DMS53 treated with DMSO at 0.1 percent for 48 hours (cell line): ENCODE measurements around the gene FAU.
"Not testable (repeated sequence)": the region's sequence is repeated elsewhere in the genome, so short reads cannot be mapped to it uniquely, and the experiment has no call there.

ENCODE experiments used
- DNase-seq: peaks from one replicate; lab custom pipeline; 2025; ENCODE audit not compliant: unreplicated experiment; lab: John Stamatoyannopoulos, UW

Gene FAU

DNA sequence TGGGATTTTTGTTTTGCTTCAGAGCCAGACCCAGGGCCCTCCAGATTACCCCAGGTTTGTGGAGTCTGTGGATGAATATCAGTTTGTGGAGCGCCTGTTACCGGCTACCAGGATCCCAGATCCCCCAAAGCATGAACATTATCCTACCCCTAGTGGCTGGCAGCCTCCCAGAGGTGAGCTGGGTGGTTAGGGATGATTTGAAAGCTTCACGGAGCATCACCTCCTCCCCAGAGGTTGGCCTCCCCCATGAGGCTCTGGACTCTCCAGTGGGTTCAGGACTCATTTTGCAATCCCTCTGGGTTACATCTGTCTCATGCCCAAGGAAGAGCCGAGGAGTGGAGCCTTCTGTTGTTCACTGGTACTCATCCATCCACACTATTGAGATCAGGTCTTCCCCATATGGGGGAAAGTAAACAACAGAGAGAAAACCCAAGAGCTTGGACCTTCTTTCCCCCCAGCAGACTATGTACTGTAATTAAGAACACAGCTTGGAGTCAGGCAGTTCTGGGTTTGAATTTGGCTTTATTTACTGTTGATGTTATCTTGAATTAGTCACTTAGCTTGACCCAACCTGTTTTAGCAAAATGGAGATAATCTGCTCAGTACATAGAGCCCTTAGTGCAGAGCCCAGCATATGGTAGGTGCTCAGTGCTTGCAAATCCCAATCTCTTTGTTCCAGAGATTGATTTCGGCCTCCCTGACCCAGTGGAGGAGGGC, 2.7 kb upstream of the FAU start:
- no peak for DNase-seq

DNA sequence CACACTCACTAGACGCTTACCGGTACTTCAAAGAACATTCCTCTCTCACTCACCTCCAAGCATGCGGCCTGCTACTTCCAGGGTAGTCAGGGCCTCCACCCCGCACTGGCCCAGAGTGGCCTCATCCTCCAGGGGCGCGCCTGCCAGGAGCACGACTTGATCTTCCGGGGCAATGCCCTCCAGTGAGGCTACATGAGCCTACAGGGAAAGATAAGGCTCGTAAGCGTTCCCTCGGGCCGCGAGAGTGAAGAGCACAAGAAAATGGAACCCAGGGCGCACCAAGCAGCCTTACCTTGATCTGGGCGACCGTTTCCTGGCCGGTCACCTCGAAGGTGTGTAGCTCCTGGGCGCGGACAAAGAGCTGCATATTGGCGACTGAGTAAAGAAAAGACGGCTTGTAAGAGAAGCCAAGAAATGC, 478 bp downstream of the FAU start:
- no peak for DNase-seq

DNA sequence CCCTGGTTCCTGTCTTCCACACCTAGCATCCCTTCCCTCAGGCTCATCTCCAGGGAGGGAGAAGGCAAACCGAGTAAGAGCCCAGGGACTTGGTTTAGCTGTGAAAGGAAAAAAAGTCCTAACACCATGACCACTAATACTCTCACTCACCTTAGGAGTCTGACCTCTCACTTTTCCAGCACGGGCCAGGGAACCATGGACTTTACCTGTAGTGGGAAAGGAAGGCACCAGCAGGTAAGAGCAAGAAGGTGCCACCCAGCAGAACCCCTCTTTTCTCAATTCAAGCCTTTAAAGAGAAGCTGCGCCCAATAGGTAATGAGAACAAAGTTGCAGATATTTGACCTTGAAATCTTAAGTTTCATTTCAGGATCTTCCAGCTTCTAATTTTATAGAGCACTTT, 1.1 kb downstream of the FAU start:
- DNase-seq: no peak

DNA sequence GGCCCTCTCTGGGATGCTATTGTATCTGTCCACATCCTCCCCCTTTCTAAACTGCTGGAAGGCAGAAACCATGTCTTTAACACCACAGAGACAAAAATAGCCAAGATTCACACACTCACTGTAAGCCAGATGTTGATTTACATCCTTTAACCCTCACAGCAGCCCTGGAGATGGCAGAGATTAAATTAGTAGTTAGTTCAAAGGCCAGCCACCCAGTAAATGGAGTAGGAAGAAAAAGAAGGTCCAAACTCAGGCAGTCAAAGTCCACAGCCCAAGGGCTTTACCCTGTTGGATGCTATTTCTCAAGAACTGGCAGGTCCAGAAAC, 2.3 kb downstream of the FAU start:
- no peak for DNase-seq

DNA sequence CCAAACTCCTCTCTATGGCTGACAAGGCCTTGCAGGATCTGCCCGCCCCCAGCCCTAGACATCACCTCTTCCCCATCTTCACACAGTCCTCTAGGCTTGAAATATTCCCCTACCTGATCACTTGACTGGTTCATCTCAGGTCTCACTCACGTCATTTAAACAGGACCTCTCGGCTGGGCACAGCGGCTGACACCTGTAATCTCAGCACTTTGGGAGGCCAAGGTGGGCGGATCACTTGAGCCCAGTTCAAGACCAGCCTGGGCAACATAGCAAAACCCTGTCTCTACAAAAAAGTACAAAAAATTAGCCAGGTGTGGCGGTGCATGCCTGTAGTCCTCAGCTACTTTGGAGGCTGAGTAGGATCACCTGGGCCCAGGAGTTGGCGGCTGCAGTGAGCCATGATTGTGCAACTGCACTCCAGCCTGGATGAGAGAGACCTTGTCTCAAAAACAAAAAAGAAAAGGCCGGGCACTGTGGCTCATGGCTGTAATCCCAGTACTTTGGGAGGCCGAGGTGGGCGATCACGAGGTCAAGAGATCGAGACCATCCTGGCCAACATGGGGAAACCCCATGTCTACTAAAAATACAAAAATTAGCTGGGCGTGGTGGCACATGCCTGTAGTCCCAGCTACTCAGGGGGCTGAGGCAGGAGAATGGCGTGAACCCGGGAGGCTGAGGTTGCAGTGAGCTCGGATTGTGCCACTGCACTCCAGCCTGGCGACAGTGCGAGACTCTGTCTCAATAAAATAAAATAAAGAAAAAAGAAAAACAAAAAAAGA, 2.9 kb downstream of the FAU start:
- not testable (repeated sequence) for DNase-seq

DNA sequence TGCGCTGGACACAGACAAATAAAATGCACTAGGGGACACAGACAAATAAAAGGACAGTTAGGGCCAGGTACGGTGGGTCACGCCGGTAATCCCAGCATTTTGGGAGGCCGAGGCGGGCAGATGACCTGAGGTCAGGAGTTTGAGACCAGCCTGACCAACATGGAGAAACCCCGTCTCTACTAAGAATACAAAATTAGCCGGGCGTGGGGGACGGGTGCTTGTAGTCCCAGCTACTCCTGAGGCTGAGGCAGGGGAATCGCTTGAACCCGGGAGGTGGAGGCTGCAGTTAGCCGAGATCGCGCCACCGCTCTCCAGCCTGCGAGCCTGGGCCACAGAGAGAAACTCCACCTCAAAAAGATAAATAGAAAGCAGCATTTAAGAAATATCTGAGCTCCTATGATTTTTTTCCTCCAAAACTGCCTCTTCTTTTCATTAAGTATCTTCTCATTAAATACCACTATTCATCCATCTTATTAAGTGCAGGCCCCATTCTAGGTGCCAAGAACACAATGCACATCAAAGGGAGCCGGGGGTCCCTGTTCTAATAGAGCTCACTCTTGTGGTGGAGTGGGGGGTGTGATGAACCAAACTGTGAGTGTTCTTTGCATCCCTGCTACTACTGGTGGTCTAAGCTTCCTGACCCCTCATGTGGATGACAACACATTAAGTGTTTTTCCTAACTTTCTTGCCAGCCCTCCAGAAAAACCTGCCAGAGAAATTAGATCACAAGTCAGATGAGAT, 3.7 kb downstream of the FAU start:
- DNase-seq: no peak

DNA sequence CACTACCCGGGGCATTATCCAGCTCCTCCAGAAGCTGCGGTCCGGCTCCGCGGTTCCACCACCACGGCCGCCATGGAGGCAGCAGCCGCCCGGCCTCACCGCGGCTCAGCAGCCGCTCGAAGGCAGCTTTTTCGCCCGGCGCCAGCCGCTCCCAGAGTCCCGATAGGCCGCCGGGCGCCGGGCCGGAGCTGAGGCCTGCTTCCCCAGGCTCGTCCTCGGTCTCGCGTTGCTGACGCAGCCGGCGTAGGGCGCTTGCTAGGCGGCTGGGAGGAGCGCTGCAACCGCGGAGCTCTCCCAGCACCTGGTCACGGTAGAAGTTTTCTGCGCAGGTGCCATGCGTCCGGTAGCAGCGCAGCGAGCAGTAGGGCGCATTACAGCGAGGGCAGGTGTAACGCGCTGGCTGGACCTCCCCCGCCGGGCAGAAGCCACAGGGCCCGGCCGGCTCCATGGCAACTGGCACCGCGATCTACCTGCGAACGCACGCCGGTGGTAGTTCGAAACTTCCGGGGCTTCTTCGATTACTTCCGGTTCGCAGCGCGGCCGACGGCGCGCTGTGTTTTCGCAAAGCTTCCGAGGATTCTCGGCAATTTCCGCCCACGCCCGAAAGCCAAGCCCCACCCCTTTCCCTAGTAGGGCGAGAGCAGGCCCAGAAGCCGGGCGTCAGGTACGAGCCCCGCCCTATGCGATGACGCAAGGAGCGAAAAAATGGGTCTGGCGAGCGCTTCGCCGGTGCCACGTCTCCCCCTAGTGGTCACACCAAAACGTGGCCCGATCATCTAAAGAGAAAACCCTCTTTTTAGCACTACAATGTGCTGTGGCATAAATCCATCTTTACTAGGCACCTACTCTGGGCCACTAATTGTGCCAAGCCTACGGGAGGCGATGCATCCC, 4.5 kb downstream of the FAU start, which contains the start of gene ZNHIT2:
Gene ZNHIT2 (minus strand): TSS at position 496 of the 891 bp plus-strand sequence. CDS start 48 bp downstream, at position 448.
- peak; percentile 96 for DNase-seq

DNA sequence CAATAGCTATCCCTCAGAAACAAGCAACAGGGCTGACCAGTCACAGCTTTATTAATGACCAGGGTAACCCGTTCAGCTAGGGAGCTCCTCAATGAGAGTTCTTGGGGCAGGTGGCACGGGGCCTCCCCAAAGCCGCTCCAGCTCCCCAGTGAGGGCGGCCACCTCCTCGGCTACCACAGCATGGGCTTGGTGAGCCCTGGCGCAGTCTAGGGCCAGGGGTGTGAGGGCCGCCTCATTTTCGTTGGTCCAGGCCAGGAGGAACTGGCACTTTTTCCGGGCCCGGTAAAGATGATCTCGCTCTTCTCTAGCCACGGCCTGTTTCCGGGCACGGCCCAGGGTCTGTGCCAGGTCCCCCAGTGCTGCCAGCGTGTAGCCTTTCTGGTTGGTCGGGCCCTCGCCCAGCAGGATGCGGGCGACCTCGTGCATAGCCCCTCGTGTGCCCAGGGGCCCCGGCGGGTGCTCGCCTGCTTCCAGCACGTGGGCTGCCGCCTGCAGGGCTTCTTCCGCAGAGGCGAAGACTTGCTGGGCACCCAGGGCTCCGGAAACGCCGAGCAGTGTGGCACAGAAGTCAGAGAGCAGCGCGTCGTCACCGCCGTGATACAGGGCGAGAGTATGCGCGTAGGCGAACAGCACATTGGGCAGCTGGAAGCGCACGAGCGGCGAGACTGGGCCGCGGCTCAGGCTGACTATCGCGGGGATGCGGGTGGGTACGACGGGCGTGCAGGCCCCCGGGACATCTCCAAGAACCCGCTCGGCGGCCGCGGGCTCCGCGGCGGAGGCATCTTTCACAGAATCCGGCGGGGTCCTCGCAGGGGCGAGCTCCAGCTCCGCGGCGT, 5.3 kb downstream of the FAU start:
- DNase-seq: peak; percentile 29

DNA sequence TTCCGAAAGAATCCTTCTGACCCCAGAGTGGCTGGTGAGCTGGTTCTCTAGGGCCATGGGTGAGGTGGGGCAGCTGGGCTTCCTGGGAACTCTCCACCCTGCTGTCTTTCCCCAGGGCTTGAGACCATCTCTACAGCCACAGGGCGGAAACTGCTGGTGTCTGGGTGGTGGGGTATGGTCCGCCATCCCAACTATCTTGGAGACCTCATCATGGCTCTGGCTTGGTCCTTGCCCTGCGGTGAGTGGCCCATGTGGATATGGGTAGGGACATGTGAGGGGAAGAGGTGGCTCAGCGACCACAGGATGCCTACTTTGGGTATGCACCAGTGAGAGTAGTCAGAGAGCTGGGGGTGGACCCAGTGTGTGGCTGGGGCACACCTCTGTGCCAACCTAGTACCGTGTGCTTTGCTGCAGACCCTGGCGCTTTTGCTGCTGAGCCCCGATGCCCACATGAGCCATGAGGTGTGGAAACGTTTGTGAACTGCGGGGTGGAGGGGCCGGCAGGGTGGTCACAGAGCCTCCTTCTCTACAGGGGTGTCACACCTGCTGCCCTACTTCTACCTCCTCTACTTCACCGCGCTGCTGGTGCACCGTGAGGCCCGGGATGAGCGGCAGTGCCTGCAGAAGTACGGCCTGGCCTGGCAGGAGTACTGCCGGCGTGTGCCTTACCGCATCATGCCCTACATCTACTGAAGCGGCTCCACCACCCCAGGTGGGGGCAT, 6.4 kb downstream of the FAU start:
- no peak for DNase-seq

DNA sequence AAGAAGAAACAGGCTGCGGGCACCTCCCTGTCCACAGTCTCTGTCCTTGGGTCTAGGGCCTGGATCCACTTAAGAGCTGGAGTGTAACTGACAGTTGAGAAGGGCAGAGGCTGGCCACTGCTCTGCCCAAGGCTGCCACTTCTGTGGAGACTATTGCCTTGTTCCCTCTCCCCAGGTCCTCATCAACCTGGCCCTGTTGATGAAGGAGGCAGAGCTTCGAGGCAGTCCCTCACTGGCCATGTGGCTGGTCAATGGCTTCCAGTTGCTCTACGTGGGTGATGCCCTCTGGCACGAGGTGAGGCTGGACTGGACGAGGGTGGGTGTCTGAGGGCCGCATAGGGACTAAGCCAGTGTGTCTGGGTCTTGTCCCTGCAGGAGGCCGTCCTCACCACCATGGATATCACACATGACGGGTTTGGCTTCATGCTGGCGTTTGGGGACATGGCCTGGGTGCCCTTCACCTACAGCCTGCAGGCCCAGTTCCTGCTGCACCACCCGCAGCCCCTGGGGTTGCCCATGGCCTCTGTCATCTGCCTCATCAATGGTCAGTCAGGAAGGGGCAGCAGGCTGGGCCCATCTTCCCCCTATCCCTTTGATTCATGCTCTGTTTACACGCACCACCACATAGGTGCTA, 7.3 kb downstream of the FAU start:
- DNase-seq: no peak

DNA sequence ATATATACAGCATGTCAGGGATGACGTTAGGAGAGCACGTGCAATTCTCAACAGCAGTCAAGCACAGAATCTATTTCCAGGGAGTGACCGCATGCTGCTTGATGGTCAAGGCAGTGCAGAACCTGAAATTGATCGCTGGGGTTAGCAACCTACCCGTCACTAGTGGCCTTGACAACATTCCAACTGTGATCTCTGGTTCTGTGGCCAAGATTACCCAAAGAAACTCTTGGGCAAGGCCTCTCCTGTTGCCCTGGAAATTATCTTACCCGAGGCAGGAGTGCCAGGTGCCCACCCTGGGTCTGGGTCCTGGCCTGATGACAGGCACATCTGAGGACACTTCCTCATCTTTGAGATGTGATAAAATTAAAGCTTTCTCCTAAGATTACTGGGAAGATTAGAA, 8.1 kb downstream of the FAU start:
- no peak for DNase-seq

DNA sequence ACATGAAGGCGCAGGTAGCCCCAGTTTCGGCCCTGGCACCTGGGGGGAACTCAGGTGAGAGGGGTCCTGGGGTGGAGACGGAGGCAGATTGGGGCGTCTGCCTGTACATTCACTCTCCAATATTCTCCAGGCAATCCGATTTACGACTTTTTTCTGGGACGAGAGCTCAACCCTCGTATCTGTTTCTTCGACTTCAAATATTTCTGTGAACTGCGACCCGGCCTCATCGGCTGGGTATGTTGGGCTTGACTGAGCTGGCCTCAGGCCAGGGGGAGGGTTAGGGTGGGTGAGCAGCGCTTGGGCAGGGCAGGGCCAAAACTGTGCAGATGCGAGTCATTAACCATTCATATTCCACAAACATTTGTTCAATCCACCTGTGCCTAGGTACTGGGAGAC, 8.6 kb downstream of the FAU start:
- no peak for DNase-seq

DNA sequence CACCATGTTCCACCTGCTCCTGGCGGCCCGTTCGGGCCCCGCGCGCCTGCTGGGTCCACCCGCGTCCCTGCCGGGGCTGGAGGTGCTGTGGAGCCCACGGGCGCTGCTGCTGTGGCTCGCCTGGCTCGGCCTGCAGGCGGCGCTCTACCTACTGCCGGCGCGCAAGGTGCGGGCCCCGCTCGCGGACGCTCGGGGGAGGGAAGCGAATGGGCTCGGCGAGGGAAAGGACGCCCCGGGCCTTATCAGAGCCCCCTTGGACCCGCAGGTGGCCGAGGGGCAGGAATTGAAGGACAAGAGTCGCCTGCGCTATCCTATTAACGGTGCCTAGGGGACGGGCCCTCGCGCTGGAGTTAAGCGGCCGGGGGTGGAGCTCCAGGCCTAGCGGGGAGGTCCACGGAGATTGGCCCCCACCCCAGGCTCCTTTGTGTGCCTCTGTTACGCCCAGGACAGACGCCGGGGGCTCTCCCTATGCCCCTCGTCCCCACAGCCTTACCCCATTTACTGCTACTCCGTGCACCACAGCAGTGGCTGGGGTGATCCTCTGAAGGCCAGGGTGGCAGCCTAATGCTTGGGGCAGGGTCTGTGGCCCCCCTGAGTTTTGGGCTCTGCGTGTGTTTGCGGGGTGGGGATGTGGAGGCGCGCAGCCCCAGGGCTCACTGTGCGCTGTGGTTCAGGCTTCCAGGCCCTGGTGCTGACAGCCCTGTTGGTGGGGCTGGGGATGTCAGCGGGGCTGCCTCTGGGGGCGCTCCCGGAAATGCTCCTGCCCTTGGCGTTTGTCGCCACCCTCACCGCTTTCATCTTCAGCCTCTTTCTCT, 9.2 kb downstream of the FAU start:
- DNase-seq: peak; percentile 45

DNA sequence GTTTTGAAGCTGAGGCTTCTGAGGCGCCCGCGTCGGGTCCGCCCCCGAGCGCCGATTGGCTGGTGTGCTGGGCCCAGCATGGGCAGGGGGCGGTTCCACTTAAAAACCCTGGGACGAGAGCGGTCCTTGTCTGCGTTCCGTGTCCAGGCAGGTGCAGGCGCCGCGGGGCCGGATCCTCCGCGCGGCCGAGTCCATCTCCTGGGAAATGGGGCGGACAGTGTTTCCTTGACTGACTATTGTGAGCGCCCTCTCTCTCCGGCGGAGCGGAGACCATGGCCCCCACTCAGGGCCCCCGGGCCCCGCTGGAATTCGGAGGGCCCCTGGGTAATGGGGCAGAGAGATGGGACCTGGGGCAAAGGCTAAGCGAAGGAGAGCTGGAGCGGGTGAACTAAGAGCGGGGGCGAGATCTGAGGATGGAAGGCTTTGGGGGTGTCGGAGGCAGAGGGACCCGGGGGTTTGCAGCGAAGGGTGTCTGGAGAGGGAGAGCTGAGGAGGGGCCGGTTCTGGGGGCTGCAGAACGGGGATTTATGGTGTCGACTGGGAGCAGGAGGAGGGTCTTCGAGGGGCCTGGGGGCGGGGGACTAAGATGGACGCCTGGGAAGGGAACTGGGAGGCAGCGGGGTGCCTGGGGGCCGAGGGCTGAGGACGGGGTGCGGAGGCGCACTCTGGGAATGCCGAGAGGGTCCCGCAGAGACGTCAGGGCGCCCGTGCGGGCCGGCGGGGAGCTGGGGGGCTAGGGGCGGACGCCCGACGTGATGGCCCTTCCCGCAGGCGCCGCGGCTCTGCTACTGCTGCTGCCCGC, 10.0 kb downstream of the FAU start, which contains the start of gene TM7SF2:
Gene TM7SF2 (plus strand): TSS at position 129 of the 802 bp plus-strand sequence. CDS start 144 bp downstream, at position 273.
- peak; percentile 95 for DNase-seq

DNA sequence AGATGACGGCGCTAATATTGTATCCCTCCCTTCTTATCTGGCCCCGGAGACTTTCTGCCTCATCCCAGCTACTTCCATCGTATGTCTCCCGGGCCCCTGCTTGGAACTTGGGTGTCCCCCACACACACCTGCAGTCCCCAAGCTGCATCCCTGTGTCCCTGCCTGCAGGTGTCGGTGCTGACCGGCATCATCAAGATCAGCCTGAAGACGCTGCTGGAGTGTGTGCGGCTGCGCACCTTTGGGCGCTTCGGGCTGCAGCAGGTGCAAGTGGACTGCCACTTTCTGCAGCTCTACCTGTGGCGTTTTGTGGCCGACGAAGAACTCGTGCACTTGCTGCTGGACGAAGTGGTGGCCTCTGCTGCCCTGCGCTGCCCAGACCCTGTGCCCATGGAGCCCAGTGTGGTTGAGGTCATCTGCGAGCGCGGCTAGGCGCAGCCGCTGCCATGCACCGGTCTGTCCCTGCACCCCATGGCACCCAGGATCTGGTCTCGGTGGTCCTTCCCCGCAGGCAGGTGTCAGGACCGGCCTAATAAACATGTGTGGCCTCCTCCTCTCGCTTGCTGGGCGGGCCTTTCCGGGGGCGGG, 10.7 kb downstream of the FAU start:
- DNase-seq: no peak

DNA sequence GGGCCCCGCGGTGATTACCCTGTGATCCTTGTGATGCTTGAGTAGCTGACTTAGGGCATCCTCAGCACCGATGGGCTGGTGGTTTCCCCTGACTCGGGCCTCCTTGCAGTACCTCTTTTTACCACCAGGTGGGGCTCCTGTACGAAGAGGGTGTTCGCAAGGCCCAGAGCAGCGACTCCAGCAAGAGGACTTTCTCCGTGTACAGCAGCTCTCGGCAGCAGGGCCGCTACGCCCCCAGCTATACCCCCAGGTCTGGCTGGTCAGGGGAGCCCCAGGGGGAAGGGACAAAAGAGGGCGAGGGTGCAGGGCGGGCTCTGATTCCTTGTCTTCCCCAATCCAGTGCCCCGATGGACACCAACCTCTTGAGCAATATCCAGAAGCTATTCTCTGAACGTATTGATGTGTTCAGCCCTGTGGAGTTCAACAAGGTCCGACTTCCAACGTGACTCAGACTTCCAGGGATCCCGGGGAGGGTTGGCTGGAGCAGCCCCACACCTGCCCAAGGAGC, 11.5 kb downstream of the FAU start:
- peak; percentile 69 for DNase-seq
